ENCODE measurements around the gene TUT1.

DNA sequence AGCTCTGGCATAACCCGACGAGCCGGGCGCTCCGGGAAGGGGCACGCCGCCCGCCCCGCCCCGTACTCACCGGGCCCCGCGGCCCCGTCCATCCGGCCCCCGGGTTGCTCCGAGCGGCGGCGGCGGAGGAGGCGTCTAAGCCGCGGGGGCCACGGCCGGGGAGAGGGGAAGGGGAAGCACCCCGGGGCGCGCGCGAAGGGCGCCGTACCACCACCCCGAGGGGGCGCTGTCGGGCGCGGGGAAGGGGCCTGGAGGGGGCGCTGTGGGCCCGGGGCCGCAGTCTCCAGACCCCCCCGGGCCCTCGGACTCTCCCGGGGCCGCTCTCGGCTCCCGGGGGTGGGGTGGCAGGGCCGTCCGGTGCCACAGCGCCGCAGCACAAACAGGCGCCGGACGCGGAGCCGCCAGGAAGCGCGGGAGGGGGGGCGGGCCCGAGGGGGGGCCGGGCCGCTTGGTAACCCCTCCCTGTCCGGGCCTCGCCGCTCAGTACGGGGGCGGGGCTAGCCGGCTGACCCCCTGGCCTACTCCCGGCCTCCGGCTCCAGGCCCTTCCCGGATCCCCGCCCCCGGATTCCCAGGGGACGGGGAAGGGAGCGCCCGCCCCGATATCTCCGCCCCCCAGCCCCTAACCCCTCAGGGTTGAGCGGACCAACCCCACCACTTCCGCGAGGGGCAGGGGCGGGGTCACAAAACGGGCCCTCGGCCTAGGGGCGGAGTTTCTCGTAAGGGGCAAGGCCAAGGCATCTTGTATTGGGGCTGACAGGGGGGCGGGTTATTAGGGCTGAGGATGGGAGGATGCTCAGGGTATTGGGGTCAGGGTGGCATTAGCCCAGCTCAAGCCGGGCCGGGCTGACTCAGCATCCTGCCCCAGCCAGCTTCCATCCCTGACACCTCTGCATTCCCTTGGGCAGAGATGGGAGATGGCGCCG lies 21.3 kb upstream of the TUT1 start, which contains the start of the genes EML3 and ROM1:
- TF ChIP-seq POLR2AphosphoS5 (IDR thresholded peaks at IDR 0.05; ENCODE audit: borderline replicate concordance, low read depth, low read length): no peak
- no peak for TF ChIP-seq EZH2 (IDR thresholded peaks at IDR 0.05)
- no peak for TF ChIP-seq FOXP2 (optimal IDR thresholded peaks at IDR 0.05; ENCODE audit: control extremely low read depth, extremely low read length, insufficient read depth)
